Measurements from ENCODE around the gene PHEX. TPM values are rescaled to one million over a fixed set of nuclear protein-coding genes. Genes with fewer than 3 reads are reported as not detected.

Gene PHEX
- total and polyA plus RNA-seq, 2 experiments from 2014 or later, result 0.05 to 0.21 TPM

DNA sequence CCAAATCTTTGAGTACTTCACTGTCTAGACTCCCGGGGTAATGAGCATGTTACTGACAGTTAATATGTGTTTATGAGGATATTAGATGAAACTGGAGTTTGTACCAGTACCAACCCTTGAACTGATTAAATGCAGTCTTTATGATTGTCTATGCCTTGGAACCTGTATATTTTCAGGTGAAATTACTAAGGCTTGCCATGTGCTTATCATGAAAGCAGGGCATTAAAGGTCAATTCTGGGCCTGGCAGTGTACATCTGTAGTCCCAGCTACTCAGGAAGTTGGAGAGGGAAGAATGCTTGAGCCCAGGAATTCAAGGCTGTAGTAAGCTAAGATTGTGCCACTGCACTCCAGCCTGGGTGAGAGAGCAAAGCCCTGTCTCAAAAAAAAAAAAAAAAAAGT is 27.6 kb downstream of the PHEX start:
- Mint-ChIP-seq H3K4me1 (no peaks in the 10 kb centered on the region), H3K27ac (no peak overlapping the region), H3K27me3 (ENCODE audit: insufficient read depth, low read depth, poor library complexity) (no peaks in the 10 kb centered on the region), H3K9me3 (no peaks in the 10 kb centered on the region; the same call in 2 of the 3 replicates), H3K4me3 (no peak overlapping the region), H3K36me3 (ENCODE audit: low read depth) (no peaks in the 10 kb centered on the region)
- H3F3A ChIP-seq (replicated peaks; ENCODE audit: low read depth), result no peaks in the 10 kb centered on the region
- no peaks in the 10 kb centered on the region for H3K79me2 ChIP-seq (replicated peaks; ENCODE audit: insufficient read depth)
- H3K36me3 ChIP-seq (ENCODE audit: insufficient read depth), result no peaks in the 10 kb centered on the region
- no peak for ATAC-seq
- H3K4me2 ChIP-seq, result no peak overlapping the region
- no peaks in the 10 kb centered on the region for H3K9me2 ChIP-seq (ENCODE audit: insufficient read depth)
- no peaks in the 10 kb centered on the region for H3K4me1 ChIP-seq (ENCODE audit: insufficient read depth)
- no peak overlapping the region for H2AFZ ChIP-seq
- no peak for DNase-seq (ENCODE audit: low spot score)
- H3K27ac ChIP-seq (ENCODE audit: low read depth), result no peak overlapping the region
- no peak overlapping the region for H3K4me3 ChIP-seq
- no peaks in the 10 kb centered on the region for H3K27me3 ChIP-seq (ENCODE audit: insufficient read depth)
- H4K20me1 ChIP-seq (replicated peaks; ENCODE audit: insufficient read depth), result no peaks in the 10 kb centered on the region
- no peak for TF ChIP-seq EZH2 (IDR thresholded peaks at IDR 0.05; ENCODE audit: low read depth, unreplicated experiment)
- no peak for TF ChIP-seq ZNF114 (CRISPR knock-in tag; IDR thresholded peaks at IDR 0.05)
- no peak for TF ChIP-seq STAT1 (IDR thresholded peaks at IDR 0.05; ENCODE audit: unreplicated experiment)
- TF ChIP-seq REST (IDR thresholded peaks at IDR 0.05; ENCODE audit: unreplicated experiment), result no peak
- TF ChIP-seq ZNF331 (CRISPR knock-in tag; IDR thresholded peaks at IDR 0.05; ENCODE audit: low read depth), result no peak
- TF ChIP-seq JUNB (IDR thresholded peaks at IDR 0.05; ENCODE audit: unreplicated experiment), result no peak
- no peak for TF ChIP-seq CREB1 (CRISPR knock-in tag; IDR thresholded peaks at IDR 0.05; ENCODE audit: low read depth)
- TF ChIP-seq, protein P1, sequence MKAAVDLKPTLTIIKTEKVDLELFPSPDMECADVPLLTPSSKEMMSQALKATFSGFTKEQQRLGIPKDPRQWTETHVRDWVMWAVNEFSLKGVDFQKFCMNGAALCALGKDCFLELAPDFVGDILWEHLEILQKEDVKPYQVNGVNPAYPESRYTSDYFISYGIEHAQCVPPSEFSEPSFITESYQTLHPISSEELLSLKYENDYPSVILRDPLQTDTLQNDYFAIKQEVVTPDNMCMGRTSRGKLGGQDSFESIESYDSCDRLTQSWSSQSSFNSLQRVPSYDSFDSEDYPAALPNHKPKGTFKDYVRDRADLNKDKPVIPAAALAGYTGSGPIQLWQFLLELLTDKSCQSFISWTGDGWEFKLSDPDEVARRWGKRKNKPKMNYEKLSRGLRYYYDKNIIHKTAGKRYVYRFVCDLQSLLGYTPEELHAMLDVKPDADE (IDR thresholded peaks at IDR 0.05), result no peak
- TF ChIP-seq, protein P2, sequence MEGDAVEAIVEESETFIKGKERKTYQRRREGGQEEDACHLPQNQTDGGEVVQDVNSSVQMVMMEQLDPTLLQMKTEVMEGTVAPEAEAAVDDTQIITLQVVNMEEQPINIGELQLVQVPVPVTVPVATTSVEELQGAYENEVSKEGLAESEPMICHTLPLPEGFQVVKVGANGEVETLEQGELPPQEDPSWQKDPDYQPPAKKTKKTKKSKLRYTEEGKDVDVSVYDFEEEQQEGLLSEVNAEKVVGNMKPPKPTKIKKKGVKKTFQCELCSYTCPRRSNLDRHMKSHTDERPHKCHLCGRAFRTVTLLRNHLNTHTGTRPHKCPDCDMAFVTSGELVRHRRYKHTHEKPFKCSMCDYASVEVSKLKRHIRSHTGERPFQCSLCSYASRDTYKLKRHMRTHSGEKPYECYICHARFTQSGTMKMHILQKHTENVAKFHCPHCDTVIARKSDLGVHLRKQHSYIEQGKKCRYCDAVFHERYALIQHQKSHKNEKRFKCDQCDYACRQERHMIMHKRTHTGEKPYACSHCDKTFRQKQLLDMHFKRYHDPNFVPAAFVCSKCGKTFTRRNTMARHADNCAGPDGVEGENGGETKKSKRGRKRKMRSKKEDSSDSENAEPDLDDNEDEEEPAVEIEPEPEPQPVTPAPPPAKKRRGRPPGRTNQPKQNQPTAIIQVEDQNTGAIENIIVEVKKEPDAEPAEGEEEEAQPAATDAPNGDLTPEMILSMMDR (conservative IDR thresholded peaks at IDR 0.05; ENCODE audit: low read depth in 2 of 2), result no peak
- TF ChIP-seq, protein P3, sequence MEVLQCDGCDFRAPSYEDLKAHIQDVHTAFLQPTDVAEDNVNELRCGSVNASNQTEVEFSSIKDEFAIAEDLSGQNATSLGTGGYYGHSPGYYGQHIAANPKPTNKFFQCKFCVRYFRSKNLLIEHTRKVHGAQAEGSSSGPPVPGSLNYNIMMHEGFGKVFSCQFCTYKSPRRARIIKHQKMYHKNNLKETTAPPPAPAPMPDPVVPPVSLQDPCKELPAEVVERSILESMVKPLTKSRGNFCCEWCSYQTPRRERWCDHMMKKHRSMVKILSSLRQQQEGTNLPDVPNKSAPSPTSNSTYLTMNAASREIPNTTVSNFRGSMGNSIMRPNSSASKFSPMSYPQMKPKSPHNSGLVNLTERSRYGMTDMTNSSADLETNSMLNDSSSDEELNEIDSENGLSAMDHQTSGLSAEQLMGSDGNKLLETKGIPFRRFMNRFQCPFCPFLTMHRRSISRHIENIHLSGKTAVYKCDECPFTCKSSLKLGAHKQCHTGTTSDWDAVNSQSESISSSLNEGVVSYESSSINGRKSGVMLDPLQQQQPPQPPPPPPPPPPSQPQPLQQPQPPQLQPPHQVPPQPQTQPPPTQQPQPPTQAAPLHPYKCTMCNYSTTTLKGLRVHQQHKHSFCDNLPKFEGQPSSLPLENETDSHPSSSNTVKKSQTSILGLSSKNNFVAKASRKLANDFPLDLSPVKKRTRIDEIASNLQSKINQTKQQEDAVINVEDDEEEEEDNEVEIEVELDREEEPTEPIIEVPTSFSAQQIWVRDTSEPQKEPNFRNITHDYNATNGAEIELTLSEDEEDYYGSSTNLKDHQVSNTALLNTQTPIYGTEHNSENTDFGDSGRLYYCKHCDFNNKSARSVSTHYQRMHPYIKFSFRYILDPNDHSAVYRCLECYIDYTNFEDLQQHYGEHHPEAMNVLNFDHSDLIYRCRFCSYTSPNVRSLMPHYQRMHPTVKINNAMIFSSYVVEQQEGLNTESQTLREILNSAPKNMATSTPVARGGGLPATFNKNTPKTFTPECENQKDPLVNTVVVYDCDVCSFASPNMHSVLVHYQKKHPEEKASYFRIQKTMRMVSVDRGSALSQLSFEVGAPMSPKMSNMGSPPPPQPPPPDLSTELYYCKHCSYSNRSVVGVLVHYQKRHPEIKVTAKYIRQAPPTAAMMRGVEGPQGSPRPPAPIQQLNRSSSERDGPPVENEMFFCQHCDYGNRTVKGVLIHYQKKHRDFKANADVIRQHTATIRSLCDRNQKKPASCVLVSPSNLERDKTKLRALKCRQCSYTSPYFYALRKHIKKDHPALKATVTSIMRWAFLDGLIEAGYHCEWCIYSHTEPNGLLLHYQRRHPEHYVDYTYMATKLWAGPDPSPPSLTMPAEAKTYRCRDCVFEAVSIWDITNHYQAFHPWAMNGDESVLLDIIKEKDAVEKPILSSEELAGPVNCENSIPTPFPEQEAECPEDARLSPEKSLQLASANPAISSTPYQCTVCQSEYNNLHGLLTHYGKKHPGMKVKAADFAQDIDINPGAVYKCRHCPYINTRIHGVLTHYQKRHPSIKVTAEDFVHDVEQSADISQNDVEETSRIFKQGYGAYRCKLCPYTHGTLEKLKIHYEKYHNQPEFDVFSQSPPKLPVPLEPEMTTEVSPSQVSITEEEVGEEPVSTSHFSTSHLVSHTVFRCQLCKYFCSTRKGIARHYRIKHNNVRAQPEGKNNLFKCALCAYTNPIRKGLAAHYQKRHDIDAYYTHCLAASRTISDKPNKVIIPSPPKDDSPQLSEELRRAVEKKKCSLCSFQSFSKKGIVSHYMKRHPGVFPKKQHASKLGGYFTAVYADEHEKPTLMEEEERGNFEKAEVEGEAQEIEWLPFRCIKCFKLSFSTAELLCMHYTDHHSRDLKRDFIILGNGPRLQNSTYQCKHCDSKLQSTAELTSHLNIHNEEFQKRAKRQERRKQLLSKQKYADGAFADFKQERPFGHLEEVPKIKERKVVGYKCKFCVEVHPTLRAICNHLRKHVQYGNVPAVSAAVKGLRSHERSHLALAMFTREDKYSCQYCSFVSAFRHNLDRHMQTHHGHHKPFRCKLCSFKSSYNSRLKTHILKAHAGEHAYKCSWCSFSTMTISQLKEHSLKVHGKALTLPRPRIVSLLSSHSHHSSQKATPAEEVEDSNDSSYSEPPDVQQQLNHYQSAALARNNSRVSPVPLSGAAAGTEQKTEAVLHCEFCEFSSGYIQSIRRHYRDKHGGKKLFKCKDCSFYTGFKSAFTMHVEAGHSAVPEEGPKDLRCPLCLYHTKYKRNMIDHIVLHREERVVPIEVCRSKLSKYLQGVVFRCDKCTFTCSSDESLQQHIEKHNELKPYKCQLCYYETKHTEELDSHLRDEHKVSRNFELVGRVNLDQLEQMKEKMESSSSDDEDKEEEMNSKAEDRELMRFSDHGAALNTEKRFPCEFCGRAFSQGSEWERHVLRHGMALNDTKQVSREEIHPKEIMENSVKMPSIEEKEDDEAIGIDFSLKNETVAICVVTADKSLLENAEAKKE (CRISPR knock-in tag; IDR thresholded peaks at IDR 0.05), result no peak
- TF ChIP-seq POLR2AphosphoS5 (IDR thresholded peaks at IDR 0.05; ENCODE audit: low read depth), result no peak
- no peak for TF ChIP-seq EZH2phosphoT487 (IDR thresholded peaks at IDR 0.05; ENCODE audit: unreplicated experiment)
- no peak for TF ChIP-seq NANOG (IDR thresholded peaks at IDR 0.05; ENCODE audit: borderline replicate concordance)
